ENCODE data around the gene PAX7.
A peak's percentile ranks its signal among the peaks of the same experiment; 100 is the strongest.

The PAX7 gene

GRCh38 chr1:18652791-18653190 lies 22.1 kb downstream of the PAX7 start:
- Histone ChIP-seq H3K79me2 (ENCODE audit: insufficient read depth, low read length) (no peaks in the 10 kb centered on the region), H3K27me3 (ENCODE audit: insufficient read depth, low read length, poor library complexity) (peaks cover 31% of the 10 kb centered on the region), H3K4me1 (ENCODE audit: insufficient read depth, low read length) (peaks cover 16% of the 10 kb centered on the region), H3K9ac (ENCODE audit: low read depth, low read length) (no peak overlapping the region), H2AFZ (ENCODE audit: low read depth, low read length) (no peak overlapping the region), H3K4me3 (ENCODE audit: low read depth in 1 of 2, low read length in 2 of 2) (no peak overlapping the region), H3K27ac (ENCODE audit: low read length) (no peak overlapping the region), H3K36me3 (ENCODE audit: insufficient read depth, low read length) (no peaks in the 10 kb centered on the region), H3K9me3 (ENCODE audit: insufficient read depth, low read length, severe bottlenecking) (no peaks in the 10 kb centered on the region), H3K4me2 (ENCODE audit: insufficient read depth, low read length) (no peak overlapping the region), H4K20me1 (ENCODE audit: insufficient read depth, low read length) (peaks cover 19% of the 10 kb centered on the region; the same call in 1 of the 2 replicates)
- DNase-seq = no peak
- ATAC-seq (ENCODE audit: insufficient read depth, low read depth) = peak; percentile 52; the same call in 2 of the 3 replicates
- TF ChIP-seq EZH2 (IDR thresholded peaks at IDR 0.05; ENCODE audit: borderline replicate concordance, low read depth, low read length, severe bottlenecking) (no peak), CTCF (IDR thresholded peaks at IDR 0.05; ENCODE audit: borderline replicate concordance, extremely low read depth, low read length, poor library complexity, severe bottlenecking) (no peak)

- Histone ChIP-seq H3K36me3 (ENCODE audit: insufficient read depth, low read length) (no peaks in the 10 kb centered on the region), H3K4me3 (ENCODE audit: low read depth in 1 of 2, low read length in 2 of 2) (no peak overlapping the region), H3K27ac (ENCODE audit: low read length) (no peak overlapping the region), H3K9me3 (ENCODE audit: insufficient read depth, low read length, severe bottlenecking) (no peaks in the 10 kb centered on the region), H3K27me3 (ENCODE audit: insufficient read depth, low read length, poor library complexity) (peaks cover 27% of the 10 kb centered on the region), H3K4me1 (ENCODE audit: insufficient read depth, low read length) (peaks cover 16% of the 10 kb centered on the region), H3K79me2 (ENCODE audit: insufficient read depth, low read length) (no peaks in the 10 kb centered on the region), H3K4me2 (ENCODE audit: insufficient read depth, low read length) (peak overlapping the region; percentile 17; the same call in 1 of the 2 replicates), H3K9ac (ENCODE audit: low read depth, low read length) (no peak overlapping the region), H4K20me1 (ENCODE audit: insufficient read depth, low read length) (peaks cover 19% of the 10 kb centered on the region; the same call in 1 of the 2 replicates), H2AFZ (ENCODE audit: low read depth, low read length) (no peak overlapping the region)
- TF ChIP-seq EZH2 (IDR thresholded peaks at IDR 0.05; ENCODE audit: borderline replicate concordance, low read depth, low read length, severe bottlenecking) = no peak
- no peak for TF ChIP-seq CTCF (IDR thresholded peaks at IDR 0.05; ENCODE audit: borderline replicate concordance, extremely low read depth, low read length, poor library complexity, severe bottlenecking)
- DNase-seq (peak; percentile 59), ATAC-seq (ENCODE audit: insufficient read depth, low read depth) (peak; percentile 75)
Measured at GRCh38 chr1:18653367-18653766, 22.7 kb downstream of the PAX7 start.

- H3K9me3 ChIP-seq (ENCODE audit: insufficient read depth, low read length, severe bottlenecking) = no peaks in the 10 kb centered on the region
- peaks cover 23% of the 10 kb centered on the region for H3K27me3 ChIP-seq (ENCODE audit: insufficient read depth, low read length, poor library complexity)
- H3K36me3 ChIP-seq (ENCODE audit: insufficient read depth, low read length) = no peaks in the 10 kb centered on the region
- H3K4me2 ChIP-seq (ENCODE audit: insufficient read depth, low read length) = no peak overlapping the region
- H3K9ac ChIP-seq (ENCODE audit: low read depth, low read length) = no peak overlapping the region
- peaks cover 16% of the 10 kb centered on the region for H3K4me1 ChIP-seq (ENCODE audit: insufficient read depth, low read length)
- DNase-seq = no peak
- H4K20me1 ChIP-seq (ENCODE audit: insufficient read depth, low read length) = peaks cover 17% of the 10 kb centered on the region; the same call in 1 of the 2 replicates
- TF ChIP-seq CTCF (IDR thresholded peaks at IDR 0.05; ENCODE audit: borderline replicate concordance, extremely low read depth, low read length, poor library complexity, severe bottlenecking) = no peak
- TF ChIP-seq EZH2 (IDR thresholded peaks at IDR 0.05; ENCODE audit: borderline replicate concordance, low read depth, low read length, severe bottlenecking) = no peak
- H3K79me2 ChIP-seq (ENCODE audit: insufficient read depth, low read length) = no peaks in the 10 kb centered on the region
- no peak overlapping the region for H3K27ac ChIP-seq (ENCODE audit: low read length)
- no peak for ATAC-seq (ENCODE audit: insufficient read depth, low read depth)
- H2AFZ ChIP-seq (ENCODE audit: low read depth, low read length) = no peak overlapping the region
- no peak overlapping the region for H3K4me3 ChIP-seq (ENCODE audit: low read depth in 1 of 2, low read length in 2 of 2)
Measured at GRCh38 chr1:18653916-18654315, 23.3 kb downstream of the PAX7 start.

GRCh38 chr1:18654599-18654998 lies 24.0 kb downstream of the PAX7 start:
- H3K79me2 ChIP-seq (ENCODE audit: insufficient read depth, low read length) = no peaks in the 10 kb centered on the region
- no peak for TF ChIP-seq CTCF (IDR thresholded peaks at IDR 0.05; ENCODE audit: borderline replicate concordance, extremely low read depth, low read length, poor library complexity, severe bottlenecking)
- no peak overlapping the region for H3K27ac ChIP-seq (ENCODE audit: low read length)
- H3K4me3 ChIP-seq (ENCODE audit: low read depth in 1 of 2, low read length in 2 of 2) = no peak overlapping the region
- peaks cover 16% of the 10 kb centered on the region for H3K4me1 ChIP-seq (ENCODE audit: insufficient read depth, low read length)
- DNase-seq = no peak
- H3K27me3 ChIP-seq (ENCODE audit: insufficient read depth, low read length, poor library complexity) = peaks cover 23% of the 10 kb centered on the region
- no peak overlapping the region for H3K9ac ChIP-seq (ENCODE audit: low read depth, low read length)
- no peaks in the 10 kb centered on the region for H3K9me3 ChIP-seq (ENCODE audit: insufficient read depth, low read length, severe bottlenecking)
- no peak overlapping the region for H2AFZ ChIP-seq (ENCODE audit: low read depth, low read length)
- peaks cover 15% of the 10 kb centered on the region; the same call in 1 of the 2 replicates for H4K20me1 ChIP-seq (ENCODE audit: insufficient read depth, low read length)
- no peak overlapping the region for H3K4me2 ChIP-seq (ENCODE audit: insufficient read depth, low read length)
- no peak for ATAC-seq (ENCODE audit: insufficient read depth, low read depth)
- H3K36me3 ChIP-seq (ENCODE audit: insufficient read depth, low read length) = no peaks in the 10 kb centered on the region
